SU-DHL-6 (cell line): Measurements from ENCODE around the gene MYL4.

Source experiments
- H2AFZ ChIP-seq: fragments of 200-600 bp; sonication (generic); 2 replicates; pipeline ENCODE4 v1.6.1; 2014; ENCODE audit warnings: low read depth, mild to moderate bottlenecking, moderate library complexity, mixed read lengths, antibody characterized with exemption, low read length; ENCODE audit not compliant: severe bottlenecking
- H3F3A ChIP-seq: fragments of 200-600 bp; shearing (Covaris generic); 2 replicates; pipeline ENCODE4 v1.6.0; 2016; ENCODE audit warnings: antibody characterized with exemption, mild to moderate bottlenecking; ENCODE audit not compliant: insufficient read depth
- H3K27ac ChIP-seq: fragments of 200-600 bp; sonication (generic); 2 replicates; pipeline ENCODE4 v1.5.1; 2016; ENCODE audit warnings: low read depth, mild to moderate bottlenecking, low read length, moderate library complexity, mixed read lengths
- H3K27me3 ChIP-seq: fragments of 200-600 bp; sonication (generic), shearing (Covaris generic); 2 replicates; pipeline ENCODE4 v1.6.0; 2014; ENCODE audit warnings: mild to moderate bottlenecking, low read length
- H3K36me3 ChIP-seq: fragments of 200-600 bp; sonication (generic); 2 replicates; pipeline ENCODE4 v1.6.1; 2014; ENCODE audit warnings: mild to moderate bottlenecking, low read length, mixed read lengths
- H3K4me2 ChIP-seq: fragments of 300-600, 200-600 bp; shearing (Covaris generic), sonication (generic); 2 replicates; pipeline ENCODE4 v1.6.0; 2014; ENCODE audit warnings: low read length, low read depth, mild to moderate bottlenecking; ENCODE audit not compliant: poor library complexity, severe bottlenecking
- H3K4me3 ChIP-seq: fragments of 200-600 bp; sonication (generic); 2 replicates; pipeline ENCODE4 v1.5.1; 2014; ENCODE audit warnings: antibody characterized with exemption, low read length, mild to moderate bottlenecking, mixed read lengths; ENCODE audit not compliant: insufficient read depth, poor library complexity, severe bottlenecking
- H3K79me2 ChIP-seq: fragments of 200-600 bp; sonication (generic); 2 replicates; pipeline ENCODE4 v1.6.1; 2014; ENCODE audit warnings: mild to moderate bottlenecking, low read length, moderate library complexity; ENCODE audit not compliant: insufficient read depth
- H3K9ac ChIP-seq: fragments of 200-600 bp; sonication (generic); 2 replicates; pipeline ENCODE4 v1.7.0; 2014; ENCODE audit warnings: mild to moderate bottlenecking, low read length
- H3K9me2 ChIP-seq: fragments of 200-600 bp; sonication (generic); replicated peaks from 2 replicates; pipeline ENCODE4 v1.6.1; 2014; ENCODE audit warnings: low read length; ENCODE audit not compliant: insufficient read depth
- H3K9me3 ChIP-seq: fragments of 200-600 bp; sonication (generic); 2 replicates; pipeline ENCODE4 v1.6.1; 2014; ENCODE audit warnings: low read length, mixed read lengths; ENCODE audit not compliant: insufficient read depth
- H4K20me1 ChIP-seq: fragments of 200-600 bp; sonication (generic); 2 replicates; pipeline ENCODE4 v1.6.1; 2014; ENCODE audit warnings: low read depth, mild to moderate bottlenecking, antibody characterized with exemption, low read length, moderate library complexity, mixed read lengths
- CTCF ChIP-seq: fragments of 200-600 bp; sonication (generic); IDR thresholded peaks from one replicate; pipeline ENCODE4 v1.5.1; 2017; ENCODE audit warnings: antibody characterized with exemption, mild to moderate bottlenecking, low read length, moderate library complexity; ENCODE audit not compliant: insufficient read depth, poor library complexity, severe bottlenecking
- EZH2phosphoT487 ChIP-seq: fragments of 200-600 bp; sonication (generic), shearing (Covaris generic); conservative IDR thresholded peaks from 2 replicates; pipeline ENCODE4 v1.6.1; 2018; ENCODE audit warnings: mild to moderate bottlenecking, antibody characterized with exemption, low read length, moderate library complexity, mixed read lengths

The MYL4 gene

DNA sequence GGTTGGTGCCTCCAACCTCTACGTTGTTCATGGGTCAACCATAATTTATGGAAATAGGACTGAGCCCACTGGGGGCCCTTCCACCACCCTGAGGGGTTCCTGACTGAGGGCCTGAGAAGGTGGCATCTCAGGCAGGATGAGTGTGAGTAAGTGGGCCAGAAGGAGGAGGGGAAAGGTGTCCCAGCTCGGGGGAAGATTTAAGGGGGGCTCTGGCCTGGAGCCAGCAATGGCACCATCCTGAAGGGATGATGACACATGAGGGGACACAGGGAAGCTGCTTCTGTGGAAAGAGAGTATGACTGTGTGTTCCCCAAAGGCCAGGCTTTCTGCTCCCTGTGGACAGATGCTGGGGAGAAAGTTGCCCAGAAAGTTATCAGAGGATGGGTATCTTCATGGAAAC is 18.7 kb downstream of the MYL4 start:
- Histone ChIP-seq H3K9me2 (no peaks in the 10 kb centered on the region), H3K4me2 (no peak overlapping the region), H2AFZ (no peak overlapping the region), H3K4me3 (no peak overlapping the region), H3K9ac (no peak overlapping the region), H3K79me2 (no peaks in the 10 kb centered on the region), H3K36me3 (no peaks in the 10 kb centered on the region), H4K20me1 (no peaks in the 10 kb centered on the region), H3K9me3 (no peaks in the 10 kb centered on the region), H3F3A (no peaks in the 10 kb centered on the region), H3K27me3 (no peaks in the 10 kb centered on the region), H3K27ac (no peak overlapping the region)
- TF ChIP-seq EZH2phosphoT487 (no peak), CTCF (no peak)

DNA sequence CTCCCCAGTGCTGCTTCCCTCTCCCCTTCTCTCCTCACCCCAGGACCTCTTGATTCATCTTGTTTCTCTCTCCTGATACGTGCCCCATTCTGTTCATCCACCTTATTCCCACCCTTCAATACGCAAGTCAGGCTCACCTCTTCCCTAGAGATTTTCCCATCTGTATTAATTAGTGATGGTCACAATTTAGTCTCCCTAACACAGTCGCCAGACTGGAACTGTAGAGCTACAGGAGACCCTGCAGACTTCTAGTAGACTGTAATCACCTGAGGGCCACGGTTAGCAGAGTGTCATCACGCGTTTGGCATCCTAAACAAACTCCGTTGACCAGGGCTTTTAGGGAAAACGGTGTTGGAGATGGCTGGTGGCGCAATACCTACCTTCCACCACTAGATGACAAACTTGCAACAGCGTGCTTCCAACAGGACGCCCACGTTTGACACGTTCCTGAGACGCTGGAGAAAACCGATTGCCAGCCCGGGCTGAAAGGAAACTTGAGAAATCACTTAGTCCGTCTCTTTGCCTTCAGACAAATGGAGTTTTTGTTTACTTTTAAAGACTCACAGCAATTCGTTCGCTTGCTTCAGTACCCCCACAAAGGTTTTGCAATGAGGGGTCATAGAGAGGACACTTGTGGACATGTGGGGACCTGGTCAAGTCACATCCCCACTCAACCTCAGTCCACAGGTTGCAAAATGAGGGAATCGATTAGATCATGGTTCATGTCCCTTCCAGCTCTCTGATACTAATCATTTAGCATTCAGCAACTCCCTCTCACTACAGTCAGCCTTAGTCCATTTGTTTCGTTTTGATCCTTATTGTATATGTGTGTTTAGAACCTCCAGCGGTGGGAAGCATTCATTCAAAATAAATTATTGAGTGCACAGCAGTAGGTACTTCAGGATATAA is 20.6 kb downstream of the MYL4 start:
- TF ChIP-seq CTCF (peak; percentile 83), EZH2phosphoT487 (no peak)
- Histone ChIP-seq H2AFZ (peak overlapping the region; percentile 17), H3K27ac (no peak overlapping the region)

DNA sequence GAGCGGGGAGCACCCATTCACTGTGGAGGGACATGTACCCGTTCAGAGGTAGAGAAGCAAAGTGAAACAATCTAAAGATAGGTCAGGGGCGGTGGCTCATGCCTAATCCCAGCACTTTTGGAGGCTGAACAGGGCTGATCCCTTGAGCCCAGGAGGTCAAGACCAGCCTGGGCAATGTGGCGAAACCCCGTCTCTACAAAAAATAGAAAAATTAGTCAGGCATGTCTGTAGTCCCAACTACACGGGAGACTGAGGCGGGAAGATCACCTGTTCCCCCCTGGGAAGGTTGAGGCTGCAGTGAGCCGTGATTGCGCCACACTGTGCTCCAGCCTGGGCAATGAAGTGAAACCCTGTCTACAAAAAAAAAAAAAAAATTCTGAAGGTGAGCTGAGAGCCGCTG is 21.7 kb downstream of the MYL4 start:
- peak overlapping the region; percentile 49 for H3K4me2 ChIP-seq
- H3K9me3 ChIP-seq: no peaks in the 10 kb centered on the region
- H3K9ac ChIP-seq: 0 out of 2 replicates have a peak overlapping the region, but pooled peaks have one; percentile 7
- H3K27me3 ChIP-seq: no peaks in the 10 kb centered on the region
- no peaks in the 10 kb centered on the region for H3F3A ChIP-seq
- H2AFZ ChIP-seq: no peak overlapping the region
- H3K27ac ChIP-seq: no peak overlapping the region
- no peaks in the 10 kb centered on the region for H4K20me1 ChIP-seq
- no peaks in the 10 kb centered on the region for H3K9me2 ChIP-seq
- no peak overlapping the region for H3K4me3 ChIP-seq
- H3K79me2 ChIP-seq: no peaks in the 10 kb centered on the region
- no peak for TF ChIP-seq CTCF
- no peak for TF ChIP-seq EZH2phosphoT487
- H3K36me3 ChIP-seq: no peaks in the 10 kb centered on the region

More for the DNA sequence above, 20.6 kb downstream of the MYL4 start:
- Histone ChIP-seq H3K4me2 (peak overlapping the region; percentile 49), H3K79me2 (no peaks in the 10 kb centered on the region), H3K9me2 (no peaks in the 10 kb centered on the region), H3K9me3 (no peaks in the 10 kb centered on the region), H3F3A (no peaks in the 10 kb centered on the region), H3K4me3 (no peak overlapping the region), H4K20me1 (no peaks in the 10 kb centered on the region), H3K27me3 (no peaks in the 10 kb centered on the region), H3K9ac (no peak overlapping the region), H3K36me3 (no peaks in the 10 kb centered on the region)
